CD4-positive, alpha-beta T cell treated with Interleukin-12 subunit alpha and Interleukin-12 subunit beta, for 1 hour (primary cell): ENCODE measurements around the gene IGSF3.
"Not testable (repeated sequence)": the region's sequence is repeated elsewhere in the genome, so short reads cannot be mapped to it uniquely, and the experiment has no call there.

Source experiments
- DNase-seq: peaks from one replicate; pipeline ENCODE4 v3.0.0-alpha.2; 2020

Gene IGSF3

GRCh38 chr1:116571215-116571919, 96.2 kb downstream of the IGSF3 start:
- DNase-seq = no peak

- peak; percentile 85 for DNase-seq
These were observed 96.9 kb downstream of the IGSF3 start, which contains the start of gene CD58 for GRCh38 chr1:116570358-116571214. Gene CD58, minus strand, starts transcription at chr1:116571026. Its CDS starts 54 bp downstream, at chr1:116570972.

GRCh38 chr1:116569776-116570357, 97.7 kb downstream of the IGSF3 start:
- DNase-seq = peak; percentile 72

GRCh38 chr1:116569381-116569670, 98.2 kb downstream of the IGSF3 start:
- no peak for DNase-seq

- DNase-seq = no peak
These were observed 98.7 kb downstream of the IGSF3 start for GRCh38 chr1:116568662-116569380.

GRCh38 chr1:116567790-116568661, 99.5 kb downstream of the IGSF3 start:
- no peak for DNase-seq

GRCh38 chr1:116565222-116565621, 102.3 kb downstream of the IGSF3 start:
- no peak for DNase-seq

GRCh38 chr1:116564426-116564825, 103.1 kb downstream of the IGSF3 start:
- DNase-seq = no peak

- DNase-seq = not testable (repeated sequence)
These were observed 105.1 kb downstream of the IGSF3 start for GRCh38 chr1:116562465-116562864.

GRCh38 chr1:116561563-116561962, 106.0 kb downstream of the IGSF3 start:
- DNase-seq = no peak

GRCh38 chr1:116560704-116561490, 106.6 kb downstream of the IGSF3 start:
- DNase-seq = no peak

- DNase-seq = no peak
These were observed 108.2 kb downstream of the IGSF3 start for GRCh38 chr1:116559304-116559761.

- DNase-seq = no peak
These were observed 109.0 kb downstream of the IGSF3 start for GRCh38 chr1:116558571-116558970.

GRCh38 chr1:116558140-116558549, 109.4 kb downstream of the IGSF3 start:
- no peak for DNase-seq

GRCh38 chr1:116557323-116557878, 110.1 kb downstream of the IGSF3 start:
- DNase-seq = no peak

GRCh38 chr1:116556289-116557006, 111.1 kb downstream of the IGSF3 start:
- DNase-seq = peak; percentile 76

- no peak for DNase-seq
These were observed 112.6 kb downstream of the IGSF3 start for GRCh38 chr1:116554924-116555323.

GRCh38 chr1:116553386-116554115, 114.0 kb downstream of the IGSF3 start:
- no peak for DNase-seq

GRCh38 chr1:116546354-116546977, 121.1 kb downstream of the IGSF3 start:
- no peak for DNase-seq
